Keratinocyte (primary cell): Measurements from ENCODE around the gene MCTP2. TPM values are rescaled to one million over a fixed set of nuclear protein-coding genes. Genes with fewer than 3 reads are reported as not detected.

Source experiments
- DNase-seq: peaks from one replicate; pipeline ENCODE4 v3.0.0-alpha.2; 2011; ENCODE audit warnings: low read depth, missing footprints, low spot score
- FAIRE-seq: peaks from 2 replicates; lab custom pipeline; 2011; peaks lifted over from hg19 to GRCh38; lab: Jason Lieb, UNC
- H2AFZ ChIP-seq: 2 replicates; pipeline ENCODE4 v1.6.0; 2012; ENCODE audit warnings: low read length, control low read depth, inconsistent platforms; ENCODE audit not compliant: control insufficient read depth
- H3K27ac ChIP-seq: 2 replicates; pipeline ENCODE4 v1.5.1; 2011; ENCODE audit warnings: low read length; ENCODE audit not compliant: control insufficient read depth, insufficient read depth
- H3K27me3 ChIP-seq: 3 replicates; pipeline ENCODE4 v1.6.0; 2011; ENCODE audit warnings: low read length; ENCODE audit not compliant: control insufficient read depth, insufficient read depth; ENCODE audit errors: extremely low read depth
- H3K36me3 ChIP-seq, 2 experiments: 2 replicates in 1 of 2; 3 replicates in 1 of 2; pipeline ENCODE4 v1.5.1; 2011; ENCODE audit warnings: low read length in 2 of 2, mild to moderate bottlenecking in 1 of 2; ENCODE audit not compliant: control insufficient read depth in 2 of 2, insufficient read depth in 2 of 2; ENCODE audit errors: extremely low read depth in 1 of 2
- H3K4me1 ChIP-seq: 3 replicates; pipeline ENCODE4 v1.5.1; 2011; ENCODE audit warnings: low read length; ENCODE audit not compliant: control insufficient read depth, insufficient read depth; ENCODE audit errors: extremely low read depth
- H3K4me2 ChIP-seq: 3 replicates; pipeline ENCODE4 v1.6.0; 2011; ENCODE audit warnings: low read depth, low read length; ENCODE audit not compliant: control insufficient read depth, insufficient read depth; ENCODE audit errors: extremely low read depth
- H3K4me3 ChIP-seq, 3 experiments: fragments of 200-600 bp in 1 of 3; sonication (generic) in 1 of 3; 2 replicates in 2 of 3; 3 replicates in 1 of 3; pipeline ENCODE4 v1.5.1; 2011 to 2016; ENCODE audit warnings: low read length in 3 of 3, mild to moderate bottlenecking in 3 of 3, control low read depth in 2 of 3, inconsistent platforms in 1 of 3, low read depth in 1 of 3, mixed read lengths in 1 of 3, mixed run types in 1 of 3, moderate library complexity in 1 of 3; ENCODE audit not compliant: control insufficient read depth in 2 of 3, insufficient read depth in 2 of 3; ENCODE audit errors: extremely low read depth in 1 of 3
- H3K79me2 ChIP-seq: 2 replicates; pipeline ENCODE4 v1.6.0; 2012; ENCODE audit warnings: low read length; ENCODE audit not compliant: control insufficient read depth, insufficient read depth
- H3K9ac ChIP-seq: 3 replicates; pipeline ENCODE4 v1.6.0; 2011; ENCODE audit warnings: low read length; ENCODE audit not compliant: control insufficient read depth, insufficient read depth; ENCODE audit errors: extremely low read depth
- H3K9me1 ChIP-seq: 3 replicates; pipeline ENCODE4 v1.6.0; 2011; ENCODE audit warnings: low read length; ENCODE audit not compliant: control insufficient read depth, insufficient read depth; ENCODE audit errors: extremely low read depth
- H3K9me3 ChIP-seq: 2 replicates; pipeline ENCODE4 v1.5.1; 2012; ENCODE audit warnings: low read depth, low read length; ENCODE audit not compliant: control insufficient read depth
- H4K20me1 ChIP-seq: 3 replicates; pipeline ENCODE4 v1.6.0; 2011; ENCODE audit warnings: low read length; ENCODE audit not compliant: control insufficient read depth, insufficient read depth; ENCODE audit errors: extremely low read depth
- CTCF ChIP-seq, 3 experiments: IDR thresholded peaks in 1 of 3; conservative IDR thresholded peaks in 1 of 3; optimal IDR thresholded peaks in 1 of 3; 2 replicates in 2 of 3; 3 replicates in 1 of 3; pipeline versions ENCODE3 to v1.5.1; 2011; ENCODE audit warnings: low read length in 3 of 3, mild to moderate bottlenecking in 3 of 3, moderate library complexity in 2 of 3, control low read depth in 1 of 3, inconsistent platforms in 1 of 3; ENCODE audit not compliant: insufficient read depth in 2 of 3; ENCODE audit errors: extremely low read depth in 1 of 3
- EZH2 ChIP-seq: IDR thresholded peaks from one replicate; pipeline ENCODE4 v1.6.1; 2012; ENCODE audit warnings: inconsistent platforms, mild to moderate bottlenecking, low read length, moderate library complexity
- dilution Hi-C: fragments of 300-500 bp; cut with MboI; formaldehyde crosslinking; loops from one replicate; pipeline ENCODE4 v1.7.0; 2020; ENCODE audit warnings: low sequenced_read_pairs; ENCODE audit not compliant: extremely low pct_ligation_motif_present
- polyA plus RNA-seq, 5 experiments: library from polyadenylated mRNA; depleted of rRNA in 3 of 5; stranded (reverse) in 3 of 5; stranded (forward) in 1 of 5; unstranded in 1 of 5; fragments of >200 nt; gene quantifications; 1 replicate in 1 of 5; 2 replicates in 3 of 5; 3 replicates in 1 of 5; pipeline versions ENCODE4 v1.2.1 to v1.2.3, GENCODE V29; 2011 to 2012; ENCODE audit warnings: missing spikeins in 2 of 5, low read depth in 1 of 5, low replicate concordance in 1 of 5

MCTP2 gene
- polyA plus RNA-seq, 1 donor (not counting 4 experiments of a cell fraction or from before 2014, with no cell fraction given), result 22.0 TPM

DNA sequence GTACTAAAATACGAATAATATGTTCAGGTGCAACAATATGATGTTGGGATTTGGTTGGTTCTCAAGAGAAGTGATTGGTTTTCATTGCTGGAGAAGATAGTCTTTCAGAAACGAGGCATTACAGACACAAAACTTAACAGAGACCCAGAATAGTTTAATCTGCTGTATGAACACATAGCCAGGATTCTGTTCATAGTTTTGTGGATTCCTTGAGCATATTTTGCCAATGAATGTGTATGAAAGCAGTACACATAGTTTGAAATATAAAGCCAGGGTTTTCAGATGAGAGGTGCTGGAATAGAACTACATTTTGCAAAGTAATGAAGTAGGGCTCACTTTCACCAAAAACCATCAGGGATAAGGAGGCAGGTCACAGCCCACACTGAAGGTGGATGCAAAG is 5.7 kb upstream of the MCTP2 start:
- Histone ChIP-seq H4K20me1 (no peaks in the 10 kb centered on the region), H2AFZ (no peak overlapping the region), H3K79me2 (no peaks in the 10 kb centered on the region), H3K9me1 (no peaks in the 10 kb centered on the region), H3K4me3 (no peak overlapping the region), H3K9ac (no peak overlapping the region), H3K4me1 (peaks cover 18% of the 10 kb centered on the region), H3K9me3 (no peaks in the 10 kb centered on the region), H3K36me3 (no peaks in the 10 kb centered on the region), H3K27ac (no peak overlapping the region), H3K27me3 (no peaks in the 10 kb centered on the region), H3K4me2 (no peak overlapping the region)
- dilution Hi-C loops, result no loop called here
- FAIRE-seq, result no peak
- DNase-seq, result no peak
- TF ChIP-seq EZH2, result no peak
- TF ChIP-seq CTCF (optimal IDR thresholded peaks at IDR 0.05 in 1 of 3, IDR thresholded peaks at IDR 0.05 in 1 of 3, conservative IDR thresholded peaks at IDR 0.05 in 1 of 3; ENCODE audit: extremely low read depth in 1 of 3, insufficient read depth in 2 of 3, low read length in 3 of 3), result no peak

- Histone ChIP-seq H3K27me3 (no peaks in the 10 kb centered on the region), H3K9ac (no peak overlapping the region), H3K79me2 (peaks cover 19% of the 10 kb centered on the region), H3K9me3 (no peaks in the 10 kb centered on the region), H2AFZ (no peak overlapping the region), H4K20me1 (no peaks in the 10 kb centered on the region), H3K9me1 (no peaks in the 10 kb centered on the region), H3K4me2 (no peak overlapping the region), H3K36me3 (no peaks in the 10 kb centered on the region), H3K4me3 (no peak overlapping the region), H3K4me1 (peaks cover 37% of the 10 kb centered on the region), H3K27ac (no peak overlapping the region)
- dilution Hi-C loops, result no loop called here
- DNase-seq (no peak), FAIRE-seq (no peak)
- no peak for TF ChIP-seq CTCF (optimal IDR thresholded peaks at IDR 0.05 in 1 of 3, IDR thresholded peaks at IDR 0.05 in 1 of 3, conservative IDR thresholded peaks at IDR 0.05 in 1 of 3; ENCODE audit: extremely low read depth in 1 of 3, insufficient read depth in 2 of 3, low read length in 3 of 3)
- no peak for TF ChIP-seq EZH2
These were observed 2.8 kb upstream of the MCTP2 start for GRCh38 chr15:94228611-94229010.
